Muscle of back (tissue), 11 donors: ENCODE results near the gene FHIT. TPM values are rescaled to one million over a fixed set of nuclear protein-coding genes. Genes with fewer than 3 reads are reported as not detected.
A peak's percentile ranks its signal among the peaks of the same experiment; 100 is the strongest.
"Not testable (repeated sequence)": the region's sequence is repeated elsewhere in the genome, so short reads cannot be mapped to it uniquely, and the experiment has no call there.

Experiments used
- DNase-seq, 3 donors: peaks; one replicate each; pipeline versions ENCODE4 v3.0.0 to v3.0.0-alpha.2; 2013
- polyA plus RNA-seq, 10 donors: library from polyadenylated mRNA; unstranded; fragments of 120-200 nt; gene quantifications; one replicate each; pipeline ENCODE4 v1.2.1, GENCODE V29; 2013; ENCODE audit not compliant: insufficient read length in 10 of 10

The FHIT gene
- polyA plus RNA-seq, 10 donors = 4.2 to 8.0 (median 5.8) TPM

DNA sequence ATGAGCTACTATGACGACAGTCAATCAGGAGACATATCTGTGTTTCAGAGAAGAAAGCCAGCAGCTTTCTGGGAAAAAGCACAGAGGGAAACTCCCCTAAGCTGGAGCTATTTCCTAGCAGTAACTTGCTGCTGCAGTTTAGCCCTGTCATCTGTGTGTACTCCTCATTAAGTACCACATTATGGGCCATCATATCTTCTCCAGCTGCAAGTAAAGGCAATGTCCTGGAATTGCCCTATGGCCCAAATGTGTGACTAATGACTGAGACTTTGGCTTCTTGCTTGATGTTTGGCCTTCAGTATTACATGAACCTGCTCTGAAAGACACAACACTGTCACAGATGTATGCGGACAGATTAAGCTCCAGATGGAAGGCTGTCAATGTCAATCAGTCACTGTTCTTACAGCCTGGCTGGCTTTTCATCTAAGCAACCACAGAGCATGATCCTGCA is 190.8 kb downstream of the FHIT start:
- no peak for DNase-seq

DNA sequence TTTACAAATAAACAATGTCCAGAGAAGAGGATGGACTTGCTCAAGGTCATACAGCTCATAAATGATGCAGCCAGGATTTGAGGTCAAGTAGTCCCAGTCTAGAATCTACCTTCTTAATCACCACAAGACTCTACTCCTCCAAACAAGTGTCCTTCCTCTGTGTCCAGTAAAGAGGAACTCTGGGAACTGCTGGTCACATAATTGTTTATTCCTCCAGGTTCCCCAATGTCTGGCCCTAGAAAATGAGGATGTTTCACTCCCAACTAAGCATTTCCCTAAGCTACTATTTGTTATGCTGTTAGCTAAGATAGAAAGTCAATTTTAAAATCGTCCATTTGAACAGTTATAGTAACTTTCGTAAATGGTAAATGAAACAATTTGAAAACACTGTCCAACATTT is 192.4 kb downstream of the FHIT start:
- no peak for DNase-seq

DNA sequence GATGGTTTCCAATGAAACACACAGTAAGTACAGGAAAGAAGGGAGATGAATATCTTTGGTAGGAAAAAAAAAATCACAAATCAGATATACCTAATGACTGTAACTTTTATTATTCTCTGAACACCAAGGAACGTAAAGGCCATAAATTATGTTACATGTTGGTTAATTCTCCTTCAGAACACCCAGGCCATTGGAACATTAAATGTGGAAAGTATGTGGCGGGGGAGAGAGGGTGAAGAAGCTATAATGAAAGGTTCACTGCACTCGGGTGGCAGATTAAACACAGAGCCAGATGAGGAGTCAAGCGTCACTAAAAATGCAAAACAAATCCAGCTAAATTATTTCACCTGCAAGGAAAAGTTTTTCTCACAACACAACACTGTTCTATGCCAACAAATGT is 193.8 kb downstream of the FHIT start:
- DNase-seq = no peak

DNA sequence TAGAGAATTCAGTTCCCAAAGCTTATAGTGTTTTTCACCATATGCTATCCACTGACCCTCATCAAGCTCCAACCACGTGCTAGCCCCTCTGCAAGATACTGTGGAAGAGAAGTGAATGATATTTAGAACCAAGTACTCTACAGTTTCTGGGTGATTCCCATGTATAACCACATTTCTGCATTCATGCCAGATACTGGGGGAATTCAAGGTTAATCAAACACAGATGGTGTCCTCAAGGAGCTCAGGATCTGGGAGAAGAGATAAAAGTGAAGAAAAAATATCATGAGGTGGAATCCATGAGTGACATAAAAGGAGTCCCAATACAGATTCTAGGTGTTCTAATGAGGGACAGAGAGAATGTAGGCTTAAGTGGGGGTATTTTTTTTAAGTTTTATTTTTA is 195.8 kb downstream of the FHIT start:
- no peak for DNase-seq

DNA sequence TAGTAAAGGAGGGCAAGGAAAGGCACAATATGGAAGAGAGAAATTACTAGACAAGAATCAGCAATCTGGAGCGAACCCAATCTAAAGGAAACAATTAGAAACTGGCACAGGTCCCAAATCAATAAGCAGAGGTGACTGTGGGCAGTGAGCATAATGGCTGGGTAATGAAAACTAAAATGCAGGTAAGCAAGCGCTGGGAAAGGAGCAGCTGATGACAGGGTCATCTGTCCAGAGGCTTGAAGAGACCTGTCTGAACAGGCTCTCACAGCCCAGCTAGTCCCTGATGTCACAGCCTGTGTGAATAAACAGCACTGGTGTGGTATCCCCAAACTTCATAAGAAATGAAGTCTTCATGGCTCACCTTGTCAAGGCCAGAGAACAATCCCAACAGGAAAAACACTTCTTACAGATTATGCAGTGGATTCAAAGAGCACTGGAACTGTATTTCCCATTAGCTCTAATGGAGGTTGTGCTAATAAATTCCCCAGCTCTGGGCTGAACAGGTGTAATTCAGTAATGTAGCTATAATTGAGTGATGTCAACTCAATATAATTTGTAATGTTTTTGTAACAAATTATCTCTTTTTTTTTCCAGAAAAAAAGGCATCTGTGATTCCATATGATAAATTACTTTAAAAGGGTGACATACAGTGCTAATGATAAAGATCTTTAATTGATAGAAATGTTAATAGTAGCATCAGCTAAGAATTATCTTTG is 197.3 kb downstream of the FHIT start:
- DNase-seq = no peak

DNA sequence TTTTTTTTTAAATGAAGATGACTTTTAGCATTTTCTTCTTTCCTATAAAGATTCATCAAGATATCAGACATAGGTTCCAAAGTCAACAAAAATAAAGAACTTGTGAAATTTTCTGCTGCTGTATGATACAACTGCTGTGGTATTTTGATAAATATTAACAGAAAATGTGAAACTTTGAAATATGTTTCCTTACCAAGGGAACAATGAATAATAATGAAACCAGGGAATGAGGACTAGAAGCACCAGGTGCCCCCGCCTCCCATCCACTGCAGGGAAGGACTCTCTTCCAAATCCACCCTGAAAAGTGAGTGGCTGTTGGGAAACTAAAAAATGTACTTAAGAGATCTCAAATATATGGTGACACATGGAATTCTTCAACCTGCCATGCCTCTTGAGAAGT is 198.4 kb downstream of the FHIT start:
- no peak for DNase-seq

DNA sequence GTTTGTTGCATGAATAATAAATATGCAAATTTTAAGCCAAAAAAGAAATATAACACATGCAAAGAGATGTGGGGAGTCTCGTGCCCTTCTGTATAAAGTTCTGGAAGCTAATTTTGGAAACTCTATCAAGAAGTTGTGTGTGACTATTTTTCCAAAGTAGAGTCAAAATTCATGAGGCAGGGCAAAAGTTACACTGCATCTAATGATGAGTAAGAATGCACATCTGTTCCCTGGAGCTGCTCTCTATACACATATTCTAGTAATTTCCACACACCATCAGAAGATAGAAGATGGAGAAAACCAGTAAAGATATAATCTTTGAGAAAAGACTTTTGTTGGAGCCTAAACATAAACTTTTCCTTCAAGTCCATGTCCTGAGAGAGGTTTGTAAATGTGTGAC is 199.6 kb downstream of the FHIT start:
- no peak for DNase-seq

DNA sequence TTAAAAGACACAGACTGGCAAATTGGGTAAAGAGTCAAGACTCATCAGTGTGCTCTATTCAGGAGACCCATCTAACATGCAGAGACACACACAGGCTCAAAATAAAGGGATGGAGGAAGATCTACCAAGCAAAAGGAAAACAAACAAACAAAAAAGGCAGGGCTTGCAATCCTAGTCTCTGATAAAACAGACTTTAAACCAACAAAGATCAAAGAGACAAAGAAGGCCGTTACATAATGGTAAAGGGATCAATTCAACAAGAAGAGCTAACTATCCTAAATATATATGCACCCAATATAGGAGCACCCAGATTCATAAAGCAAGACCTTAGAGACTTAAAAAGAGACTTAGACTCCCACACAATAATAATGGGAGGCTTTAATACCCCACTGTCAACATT is 206.1 kb downstream of the FHIT start:
- not testable (repeated sequence) for DNase-seq

DNA sequence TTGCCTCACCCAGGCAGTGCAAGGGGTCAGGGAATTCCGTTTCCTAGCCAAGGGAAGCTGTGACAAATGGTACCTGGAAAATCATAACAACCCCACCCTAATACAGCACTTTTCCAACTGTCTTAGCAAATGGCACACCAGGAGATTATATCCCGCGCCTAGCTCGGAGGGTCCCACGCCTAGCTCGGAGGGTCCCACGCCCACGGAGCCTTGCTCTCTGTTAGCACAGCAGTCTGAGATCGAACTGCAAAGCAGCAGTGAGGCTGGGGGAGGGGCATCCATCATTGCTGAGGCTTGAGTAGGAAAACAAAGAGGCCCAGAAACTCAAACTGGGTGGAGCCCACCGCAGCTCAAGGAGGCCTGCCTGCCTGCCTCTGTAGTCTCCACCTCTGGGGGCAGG is 208.1 kb downstream of the FHIT start:
- DNase-seq = no peak

DNA sequence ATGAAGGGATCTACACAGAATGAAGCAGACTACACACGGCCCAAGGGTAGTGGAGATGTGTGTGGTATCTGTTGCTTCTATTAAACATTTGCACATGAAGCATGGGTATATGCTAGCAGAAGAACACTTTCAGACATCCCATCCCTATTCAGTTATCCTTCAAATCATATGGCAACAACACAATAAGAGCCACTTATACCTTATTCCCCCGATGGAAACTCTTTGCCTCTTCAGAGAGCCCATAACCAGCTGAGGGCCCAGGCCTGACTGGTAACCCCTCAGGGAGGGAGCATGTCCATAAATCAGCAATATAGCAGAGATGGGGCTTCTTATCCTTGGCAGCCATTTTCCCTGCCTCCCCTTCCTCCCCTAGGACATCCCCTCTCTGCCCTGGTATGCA is 210.6 kb downstream of the FHIT start:
- no peak for DNase-seq

DNA sequence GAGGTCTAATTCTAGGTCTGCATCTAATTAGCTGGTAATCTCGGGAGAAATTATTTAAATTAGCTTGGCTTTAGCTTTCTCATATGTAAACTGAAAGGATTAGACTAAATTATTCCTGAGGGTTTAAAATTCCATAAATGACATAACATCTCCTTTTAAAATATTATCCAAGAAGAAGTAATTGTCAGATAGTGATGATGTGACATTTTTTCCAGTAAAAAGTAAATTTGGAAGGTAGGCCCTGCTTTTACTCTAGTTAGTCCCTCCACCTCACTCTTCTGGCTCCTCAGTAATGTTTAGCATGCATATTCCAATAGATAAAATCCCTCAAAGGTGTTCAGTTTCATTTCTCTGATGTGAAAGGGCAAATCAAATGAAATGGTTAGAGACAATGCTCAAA is 215.7 kb downstream of the FHIT start:
- no peak for DNase-seq

DNA sequence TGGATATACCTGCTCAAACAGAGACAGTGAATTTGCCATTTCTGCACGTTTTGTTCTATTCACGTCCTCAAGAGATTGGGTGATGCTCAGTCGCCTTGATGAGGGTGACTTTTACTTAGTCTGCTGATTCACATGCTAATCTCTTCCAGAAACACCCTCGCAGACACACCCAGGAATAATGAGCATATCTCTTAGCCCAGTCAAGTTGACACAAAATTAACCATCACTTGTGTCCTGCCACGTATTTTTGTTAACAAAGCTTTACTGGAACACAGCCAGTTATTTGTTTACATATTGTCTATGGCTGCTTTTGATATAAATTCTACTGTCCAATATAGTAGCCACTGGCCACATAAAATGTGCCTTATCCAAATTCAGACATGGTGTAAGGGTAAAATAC is 218.3 kb downstream of the FHIT start:
- DNase-seq = no peak

DNA sequence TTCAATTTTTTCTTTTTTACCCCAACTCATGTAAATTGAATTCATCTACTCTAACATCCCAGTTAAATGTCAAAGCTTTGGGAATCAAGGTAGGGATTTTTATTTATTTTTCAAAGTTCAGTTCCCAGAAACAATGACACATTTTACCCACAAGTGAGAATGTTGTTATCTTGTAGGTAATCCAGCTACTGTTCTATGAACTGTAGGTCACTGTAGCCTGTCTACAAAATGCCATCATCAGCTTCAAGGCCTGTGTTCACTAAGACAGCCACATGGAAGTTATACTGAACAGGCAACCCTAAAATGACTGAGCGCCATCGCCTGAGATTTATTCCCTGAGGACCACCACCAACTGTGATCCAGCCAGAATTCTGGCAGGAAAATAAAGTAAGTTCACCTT is 219.7 kb downstream of the FHIT start:
- no peak for DNase-seq

DNA sequence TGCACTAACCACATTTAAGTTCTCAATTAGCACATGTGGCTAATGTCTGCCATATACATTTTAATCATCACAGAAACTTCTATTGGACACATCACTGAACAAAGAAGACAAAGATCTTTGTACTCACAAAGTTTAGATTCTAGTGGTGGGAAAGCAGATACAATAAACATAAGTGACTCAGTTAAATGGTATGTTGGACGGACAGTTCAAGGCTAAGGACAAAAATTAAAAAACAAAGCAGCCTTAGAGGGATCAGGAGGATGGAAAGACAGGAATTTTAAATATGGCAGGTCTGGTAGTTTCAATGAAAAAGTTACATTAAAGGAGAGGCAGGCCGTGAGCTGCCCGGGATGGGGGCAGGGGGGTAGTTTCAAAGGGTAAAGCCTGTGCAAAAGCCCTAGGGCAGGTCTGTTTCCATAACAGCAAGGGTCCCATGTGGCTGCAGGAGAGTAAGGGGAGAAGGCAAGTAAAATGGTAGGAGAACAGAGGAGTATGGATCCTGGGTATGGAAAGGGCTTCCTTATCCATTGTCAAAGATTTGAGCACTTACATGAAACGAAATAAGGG is 220.7 kb downstream of the FHIT start:
- DNase-seq = no peak

DNA sequence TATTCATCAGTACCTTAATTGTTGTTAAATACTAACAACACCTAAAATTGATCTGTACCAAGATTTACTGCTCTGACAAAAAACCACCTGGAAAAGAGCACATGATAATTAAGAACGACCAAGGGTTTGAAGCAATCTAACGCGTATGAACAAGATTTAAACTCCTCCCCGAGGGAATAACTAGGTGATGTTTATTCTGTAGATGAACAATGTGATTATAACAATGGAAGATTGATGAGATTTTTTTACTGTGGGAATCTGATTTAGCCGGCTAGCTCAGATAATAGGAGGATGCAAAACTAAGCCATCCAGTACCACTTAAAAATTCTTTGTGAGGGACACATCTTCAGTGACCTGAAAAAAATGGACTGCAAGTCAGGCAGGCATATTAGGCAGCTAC is 222.1 kb downstream of the FHIT start:
- no peak for DNase-seq

DNA sequence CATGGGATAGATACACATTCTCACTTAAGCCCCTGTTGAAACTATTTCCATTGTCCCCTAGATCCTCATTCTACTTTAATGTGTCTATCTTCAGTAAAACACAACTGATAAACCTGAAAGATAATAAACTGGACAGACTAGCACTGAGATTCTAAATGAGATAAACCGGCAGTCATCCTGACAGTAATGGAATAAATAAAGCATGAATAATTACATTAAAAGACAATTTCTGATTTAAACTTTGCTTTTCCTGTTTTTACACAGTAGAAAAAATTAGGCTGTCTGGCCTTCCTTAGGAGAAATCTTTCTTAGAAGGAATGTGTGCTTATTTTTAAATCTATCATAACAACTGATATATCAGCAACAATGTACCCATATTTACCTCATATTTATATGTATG is 232.4 kb downstream of the FHIT start:
- no peak for DNase-seq

DNA sequence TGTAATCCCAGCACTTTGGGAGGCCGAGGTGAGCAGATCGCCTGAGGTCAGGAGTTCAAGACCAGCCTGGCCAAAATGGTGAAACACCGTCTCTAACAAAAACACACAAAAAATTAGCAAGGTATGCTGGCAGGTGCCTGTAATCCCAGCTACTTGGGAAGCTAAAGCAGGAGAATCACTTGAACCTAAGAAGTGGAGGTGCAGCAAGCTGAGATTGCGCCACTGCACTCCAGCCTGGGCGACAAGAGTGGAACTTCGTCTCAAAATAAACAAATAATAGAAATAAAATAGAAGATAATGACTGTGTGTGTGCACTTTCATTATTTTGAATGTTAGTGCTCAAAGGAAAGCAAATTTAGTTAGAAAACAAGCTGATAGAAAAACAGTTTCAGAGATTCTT is 234.2 kb downstream of the FHIT start:
- not testable (repeated sequence) for DNase-seq

DNA sequence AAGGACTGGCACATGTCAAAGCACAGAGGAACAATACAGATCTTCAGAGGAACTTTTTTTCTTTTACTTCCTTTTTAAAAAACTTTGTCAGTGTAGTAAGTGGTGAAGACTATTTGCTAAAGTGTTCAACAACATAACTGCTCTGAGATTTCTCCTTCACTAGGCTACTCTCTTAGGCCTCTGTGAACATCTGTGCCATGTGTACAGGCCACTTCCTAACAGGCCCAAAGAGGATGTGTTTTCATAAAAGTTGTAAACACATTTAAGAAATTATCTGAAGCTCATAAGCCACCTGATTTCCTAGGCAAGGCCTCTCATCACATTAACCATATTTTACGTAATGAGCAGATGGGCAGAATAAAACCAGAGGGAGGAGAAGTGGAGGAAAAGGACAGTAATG is 235.4 kb downstream of the FHIT start:
- DNase-seq = peak in 1 of 3 donors; percentile 34

DNA sequence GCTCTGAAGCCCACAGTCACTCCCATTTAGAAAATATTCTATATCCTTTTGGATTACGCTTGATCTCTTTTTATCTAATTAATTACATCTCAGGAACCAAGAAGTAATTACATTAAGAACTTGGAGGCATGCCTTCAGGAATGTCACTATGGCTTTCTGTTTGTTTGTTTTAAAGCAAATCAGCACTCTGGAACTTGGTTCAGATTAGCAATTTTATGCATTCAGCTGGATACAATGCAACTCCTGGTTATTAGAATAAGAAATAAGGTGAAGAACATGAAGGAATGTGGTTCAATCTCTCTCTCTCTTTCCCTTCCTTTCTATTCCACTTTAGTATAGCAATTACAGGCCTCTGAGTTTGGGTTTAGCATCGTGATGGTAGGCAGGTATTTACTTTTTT is 235.8 kb downstream of the FHIT start:
- DNase-seq = no peak

DNA sequence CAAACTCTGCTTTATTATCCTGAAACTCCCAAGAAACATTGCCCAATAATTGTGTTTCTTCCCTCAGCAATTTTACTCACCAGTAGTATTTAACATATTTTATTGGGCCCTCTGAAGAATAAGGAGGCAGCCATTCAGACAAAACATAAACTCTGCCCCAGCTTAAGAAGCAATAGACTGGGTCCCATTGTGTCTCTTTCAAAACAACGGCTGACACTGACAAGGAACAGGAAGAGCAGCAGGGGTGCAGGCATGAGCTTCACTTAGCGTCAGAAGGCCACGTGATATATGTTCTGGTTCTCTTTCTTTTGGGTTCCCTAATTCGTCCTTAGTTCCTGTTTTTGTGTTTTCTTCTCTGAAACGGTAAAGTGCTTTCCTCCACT is 242.3 kb downstream of the FHIT start:
- no peak for DNase-seq

DNA sequence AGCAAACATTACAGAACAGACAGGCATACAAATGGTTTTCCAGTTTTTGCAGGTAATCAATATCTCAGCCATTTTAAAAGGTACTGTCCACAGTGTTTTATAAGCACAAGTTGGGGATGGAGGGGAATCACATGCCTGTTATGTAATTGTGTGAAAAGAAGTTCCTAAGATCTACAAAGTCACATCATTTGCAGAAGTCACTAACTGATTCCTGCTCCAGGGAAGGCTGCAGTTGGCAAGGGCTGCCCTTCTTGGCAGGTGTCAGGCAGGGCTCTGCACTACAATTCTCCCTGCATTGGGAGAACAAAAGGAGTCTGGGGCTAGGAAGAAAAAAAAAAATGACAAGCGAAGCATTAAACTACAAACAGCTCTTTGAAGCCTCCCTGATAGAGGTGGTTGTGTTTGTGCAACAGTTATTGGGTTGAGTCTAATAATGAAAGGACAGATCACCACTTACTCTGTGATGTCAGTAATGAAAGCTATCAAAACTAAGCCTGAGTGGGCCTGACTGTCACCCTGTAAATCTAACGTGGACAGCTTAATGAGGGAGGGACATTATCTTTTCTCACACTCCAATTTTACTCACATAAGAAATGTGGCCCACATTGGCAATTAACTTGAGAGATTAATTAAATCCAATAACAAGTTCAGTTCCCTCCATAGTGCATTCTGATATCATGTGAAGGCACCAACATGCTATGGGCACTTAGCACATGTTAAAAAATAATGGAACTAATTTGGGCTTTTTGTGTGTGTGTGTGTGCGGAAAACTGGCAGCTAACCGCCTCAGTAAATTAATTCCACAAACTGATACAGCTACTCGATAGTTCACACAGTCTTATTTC is 242.9 kb downstream of the FHIT start:
- DNase-seq = no peak

DNA sequence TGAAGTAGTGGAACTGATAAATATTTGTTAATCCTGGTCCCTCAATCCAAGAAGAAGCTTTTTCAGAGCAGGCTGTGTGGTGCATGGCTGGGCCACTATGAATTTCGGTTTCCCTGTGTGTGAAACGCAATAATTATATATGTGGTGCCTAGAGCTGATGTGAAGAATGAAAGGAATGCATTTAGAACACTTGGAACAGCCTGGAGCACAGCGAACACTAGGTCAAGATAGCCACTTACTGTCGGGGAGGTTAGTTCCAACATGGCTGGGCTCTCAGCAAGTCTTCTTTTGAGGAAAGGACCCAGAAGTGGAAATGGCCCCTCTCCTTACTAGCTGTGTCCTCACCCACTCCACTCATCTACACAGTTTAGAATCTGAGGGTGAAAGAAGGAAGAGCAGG is 245.7 kb downstream of the FHIT start:
- DNase-seq = no peak

DNA sequence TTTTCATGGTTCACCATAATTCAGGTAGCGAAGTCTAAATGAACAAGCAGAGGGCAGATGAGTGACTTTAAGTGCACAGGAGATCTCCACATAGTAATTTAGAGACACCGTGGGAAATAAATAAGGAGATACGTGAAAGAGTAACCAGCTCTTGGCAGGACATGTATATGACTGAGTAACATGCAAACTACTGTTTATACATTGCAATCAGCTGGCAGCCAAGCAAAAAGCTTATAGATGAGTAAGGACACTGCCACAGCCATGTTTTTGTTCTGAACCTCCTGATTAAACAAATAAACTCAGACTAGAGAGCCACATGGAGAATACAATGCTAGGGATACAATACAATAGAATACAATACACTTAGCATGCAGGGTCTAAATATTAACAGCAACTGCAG is 252.4 kb downstream of the FHIT start:
- no peak for DNase-seq
